K562 (cell line): ENCODE results near the gene PAX2. TPM values are rescaled to one million over a fixed set of nuclear protein-coding genes. Genes with fewer than 3 reads are reported as not detected.

Source experiments
- ATAC-seq: fragments of 200-7000 bp; cut with Tn5 transposase; 3 replicates; pipeline ENCODE4 v1.9.1; 2020; ENCODE audit warnings: moderate library complexity
- BruUV-seq: library from RNA; stranded (reverse); fragments of 400-500 nt; replicated peaks from 2 replicates; lab custom pipeline; 2021; lab: Mats Ljungman, UMichigan
- CTCF ChIA-PET: fragments of 300-600 bp; formaldehyde crosslinking; extraction: SDS; loops from one replicate; lab custom pipeline; 2021; ENCODE audit warnings: low intra/inter-chr PET ratio; lab: Yijun Ruan, JAX
- POLR2A ChIA-PET: fragments of 300-600, 350-650 bp; sonication (Branson Sonifier 250); formaldehyde crosslinking; extraction: SDS; loops from one replicate; lab custom pipeline; 2021; ENCODE audit warnings: antibody characterized with exemption, inconsistent platforms; lab: Yijun Ruan, JAX
- DNase-seq, 4 experiments: peaks; one replicate each; pipeline versions ENCODE4 v3.0.0 to v3.0.0-alpha.2; 2011 to 2018; ENCODE audit warnings: low spot score in 3 of 4, mixed read lengths in 3 of 4; ENCODE audit errors: extremely low read depth in 1 of 4
- FAIRE-seq: peaks from 2 replicates; lab custom pipeline; 2011; peaks lifted over from hg19 to GRCh38; lab: Jason Lieb, UNC
- H2AFZ ChIP-seq: 2 replicates; pipeline ENCODE4 v1.6.0; 2011; ENCODE audit warnings: low read depth, low read length, control low read depth, inconsistent platforms
- H3K27ac ChIP-seq: fragments of 200-600 bp; 3 replicates; pipeline ENCODE4 v1.8.0; 2011; ENCODE audit warnings: low read depth, mild to moderate bottlenecking, control low read depth, inconsistent platforms, low read length, moderate library complexity, mixed read lengths; ENCODE audit errors: extremely low read depth
- H3K27me3 ChIP-seq, 2 experiments: fragments of 300-600 bp in 1 of 2; 2 replicates in 1 of 2; 3 replicates in 1 of 2; pipeline versions ENCODE4 v1.6.0 to v1.8.0; 2011; ENCODE audit warnings: inconsistent platforms in 2 of 2, low read length in 2 of 2, mild to moderate bottlenecking in 1 of 2, mixed read lengths in 1 of 2, moderate library complexity in 1 of 2; ENCODE audit not compliant: control insufficient read depth in 2 of 2, insufficient read depth in 2 of 2
- H3K36me3 ChIP-seq: fragments of 300-600 bp; 3 replicates; pipeline ENCODE4 v1.8.0; 2011; ENCODE audit warnings: mild to moderate bottlenecking, low read length, inconsistent platforms; ENCODE audit not compliant: control insufficient read depth, insufficient read depth
- H3K4me1 ChIP-seq, 2 experiments: fragments of 200-600 bp in 1 of 2; replicated peaks in 1 of 2; 2 replicates in 1 of 2; 3 replicates in 1 of 2; pipeline versions ENCODE4 v1.5.1 to v1.8.0; 2011; ENCODE audit warnings: inconsistent platforms in 2 of 2, low read length in 2 of 2, mild to moderate bottlenecking in 1 of 2, mixed read lengths in 1 of 2, moderate library complexity in 1 of 2; ENCODE audit not compliant: control insufficient read depth in 2 of 2, insufficient read depth in 2 of 2
- H3K4me2 ChIP-seq: 2 replicates; pipeline ENCODE4 v1.6.1; 2011; ENCODE audit warnings: low read length, control low read depth, inconsistent platforms, mixed read lengths; ENCODE audit not compliant: insufficient read depth
- H3K4me3 ChIP-seq: fragments of 200-600 bp; sonication (generic), shearing (Covaris generic); 2 replicates; pipeline ENCODE4 v1.5.1; 2016; ENCODE audit warnings: control low read depth, inconsistent platforms
- H3K79me2 ChIP-seq: fragments of 200-600 bp; 3 replicates; pipeline ENCODE4 v1.8.0; 2011; ENCODE audit warnings: low read length, inconsistent platforms; ENCODE audit not compliant: control insufficient read depth, insufficient read depth
- H3K9ac ChIP-seq, 2 experiments: 2 replicates each; pipeline versions ENCODE4 v1.6.0 to v1.6.1; 2011; ENCODE audit warnings: low read depth in 2 of 2, low read length in 2 of 2, control low read depth in 1 of 2, inconsistent platforms in 1 of 2, mild to moderate bottlenecking in 1 of 2, mixed read lengths in 1 of 2; ENCODE audit not compliant: insufficient read depth in 1 of 2
- H3K9me1 ChIP-seq: one replicate; pipeline ENCODE4 v1.6.0; 2011; ENCODE audit warnings: inconsistent platforms, mild to moderate bottlenecking, low read length, moderate library complexity; ENCODE audit not compliant: control insufficient read depth, insufficient read depth
- H3K9me3 ChIP-seq: replicated peaks from 2 replicates; pipeline ENCODE4 v1.5.1; 2011; ENCODE audit warnings: low read depth, low read length, inconsistent platforms; ENCODE audit not compliant: control insufficient read depth, insufficient read depth
- H4K20me1 ChIP-seq: replicated peaks from 2 replicates; pipeline ENCODE4 v1.6.1; 2011; ENCODE audit warnings: low read length, inconsistent platforms, mixed read lengths; ENCODE audit not compliant: control insufficient read depth, insufficient read depth
- CTCF ChIP-seq, 3 experiments: IDR thresholded peaks in 2 of 3; conservative IDR thresholded peaks in 1 of 3; 2 replicates each; pipeline ENCODE4 v1.5.1; 2011 to 2012; ENCODE audit warnings: low read length in 3 of 3, mild to moderate bottlenecking in 3 of 3, control low read depth in 2 of 3, improper control_type of control experiment in 1 of 3, inconsistent platforms in 1 of 3, low read depth in 1 of 3, mixed read lengths in 1 of 3, moderate library complexity in 1 of 3; ENCODE audit not compliant: insufficient read depth in 2 of 3
- MEIS2 ChIP-seq: fragments of 450-650 bp; IDR thresholded peaks from 2 replicates; pipeline ENCODE4 v1.6.1; 2014; ENCODE audit warnings: mild to moderate bottlenecking; ENCODE audit not compliant: partially characterized antibody
- NFE2 ChIP-seq: IDR thresholded peaks from 2 replicates; pipeline ENCODE4 v1.6.1; 2014; ENCODE audit warnings: antibody characterized with exemption, low read depth
- PHF20 ChIP-seq: fragments of 450-650 bp; IDR thresholded peaks from 2 replicates; pipeline ENCODE4 v1.6.1; 2018; ENCODE audit not compliant: partially characterized antibody
- RAD21 ChIP-seq, 2 experiments: fragments of 250-450 bp in 1 of 2; fragments of 450-650 bp in 1 of 2; sonication (Bioruptor Pico) in 1 of 2; formaldehyde crosslinking in 1 of 2; IDR thresholded peaks in 1 of 2; conservative IDR thresholded peaks in 1 of 2; 2 replicates each; pipeline versions ENCODE4 v1.4.0 to v1.8.0; 2020 to 2022; ENCODE audit warnings: mild to moderate bottlenecking in 2 of 2, moderate library complexity in 1 of 2
- SMC3 ChIP-seq: conservative IDR thresholded peaks from 2 replicates; pipeline ENCODE4 v1.6.1; 2011; ENCODE audit warnings: low read depth, low read length, improper control_type of control experiment; ENCODE audit not compliant: insufficient read depth
- STAG1 ChIP-seq: sonication (generic); formaldehyde crosslinking; IDR thresholded peaks from 2 replicates; pipeline ENCODE4 v1.5.0; 2020; ENCODE audit warnings: missing genetic modification reagents, borderline replicate concordance
- TARDBP ChIP-seq: fragments of 450-650 bp; IDR thresholded peaks from 2 replicates; pipeline ENCODE4 v1.6.1; 2016
- WGBS: fragments of 100-300 bp; shearing (Covaris generic); methylation state at CpG from one replicate; pipeline ENCODE4 v1.1.6; 2016; ENCODE audit warnings: low coverage, mixed read lengths; ENCODE audit not compliant: insufficient coverage; ENCODE audit errors: missing lambda C conversion rate; 5-methylcytosine and 5-hydroxymethylcytosine counted together
- in situ Hi-C: fragments of 300-500 bp; cut with MboI; formaldehyde crosslinking; loops from 4 replicates; pipeline ENCODE4 v1.15.0; 2018; ENCODE audit warnings: inconsistent platforms, mixed read lengths
- intact Hi-C: fragments of 100-400 bp; cut with micrococcal nuclease; formaldehyde crosslinking; loops from 2 replicates; pipeline ENCODE4 v1.14.2; 2022
- polyA plus RNA-seq, 8 experiments: library from polyadenylated mRNA; depleted of rRNA in 4 of 8; stranded (reverse) in 5 of 8; unstranded in 3 of 8; fragments of >200 nt; fragmentation: Nextera tagmentation in 2 of 8; fragmentation: Illumina TruSeq in 1 of 8; extraction: Ambion mirVana in 2 of 8; extraction: Trizol in 1 of 8; gene quantifications; 2 replicates each; pipeline versions ENCODE4 v1.2.1 to v1.2.3, GENCODE V29; 2011 to 2014; ENCODE audit warnings: inconsistent platforms in 1 of 8, missing spikeins in 1 of 8
- total RNA-seq, 7 experiments: library from RNA; depleted of rRNA in 6 of 7; stranded (reverse); fragments of >200 nt in 6 of 7; fragmentation: Illumina TruSeq in 2 of 7; extraction: Trizol in 2 of 7; gene quantifications; 2 replicates each; pipeline versions ENCODE4 v1.2.1 to v1.2.3, GENCODE V29; 2011 to 2021; ENCODE audit warnings: low replicate concordance in 1 of 7
- TF ChIP-seq, protein P1 (sequence below), 2 experiments: fragments of 450-650 bp; formaldehyde crosslinking in 1 of 2; IDR thresholded peaks; 2 replicates each; pipeline versions ENCODE4 v1.4.0 to v1.6.1; 2014 to 2020; ENCODE audit warnings: mild to moderate bottlenecking in 2 of 2, borderline replicate concordance in 1 of 2, low read depth in 1 of 2

PAX2 gene
- total and polyA plus RNA-seq, 9 of the 15 experiments (the other 6 are each of a cell fraction or from before 2014, with no cell fraction given), result not detected

DNA sequence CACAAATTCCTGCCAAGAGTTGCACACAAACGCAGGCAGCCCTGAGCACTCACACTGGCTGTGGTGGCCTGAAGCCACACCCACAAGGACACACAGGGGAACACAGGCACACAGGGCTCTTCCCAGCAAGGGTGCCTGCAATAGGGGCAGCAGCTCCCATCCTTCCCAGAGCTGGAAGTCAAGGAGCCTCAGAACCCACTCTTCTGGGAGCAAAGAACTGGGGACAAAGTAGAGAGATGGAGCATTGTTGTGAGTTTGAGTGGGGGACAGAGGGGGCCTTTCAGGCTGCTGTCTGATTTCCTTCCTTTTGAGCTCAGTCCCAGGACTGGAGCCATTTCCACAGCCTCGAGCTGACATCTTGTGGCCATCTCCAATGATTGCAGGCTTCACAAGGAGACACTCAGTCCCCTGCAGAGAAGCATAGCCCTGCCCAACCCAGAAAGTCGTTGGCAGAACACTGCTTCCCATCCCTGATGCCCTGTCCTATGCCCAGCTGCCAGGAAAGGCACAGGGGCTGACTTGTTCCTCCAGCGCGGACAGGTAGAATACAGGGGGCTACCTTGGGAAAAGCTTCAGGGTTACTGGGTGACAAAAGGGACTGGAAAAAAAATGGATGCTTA lies 133.0 kb downstream of the PAX2 start:
- ATAC-seq (peak; percentile 92), DNase-seq (peak; percentile 45 to 66 (median 56)), FAIRE-seq (peak; percentile 82)
- ChIA-PET POLR2A (interaction anchor here (0.6 to 1.0 kb wide), 4 partner anchors 10 to 133 kb away, joined by 3 to 4 read pairs (median 3); partner anchors contain the start of gene PAX2), CTCF (interaction anchor here (0.6 to 1.5 kb wide), 6 partner anchors 207 to 540 kb away, joined by 3 to 9 read pairs (median 4); no protein-coding TSS in a partner anchor)
- Histone ChIP-seq H3K27me3 (peaks cover 5 to 22% of the 10 kb centered on the region in 2 experiments; a peak in 4 of 5 replicates), H3K9me1 (peaks cover 2% of the 10 kb centered on the region), H4K20me1 (no peaks in the 10 kb centered on the region; the same call in 1 of the 2 replicates), H2AFZ (no peak overlapping the region), H3K36me3 (no peaks in the 10 kb centered on the region), H3K9me3 (no peaks in the 10 kb centered on the region), H3K79me2 (no peaks in the 10 kb centered on the region), H3K27ac (no peak overlapping the region), H3K4me1 (peaks cover 0 to 4% of the 10 kb centered on the region in 2 experiments; a peak in 1 of 5 replicates), H3K4me2 (no peak overlapping the region), H3K4me3 (no peak overlapping the region), H3K9ac (no peak overlapping the region)
- no TSS peak for BruUV-seq
- intact Hi-C loops (loop anchor here (2.0 to 10.0 kb wide), 6 partner anchors 114 to 534 kb away; partner anchors contain the start of genes SCD and SEC31B), in situ Hi-C loops (loop anchor here (10.0 to 25.0 kb wide), 2 partner anchors 444 to 541 kb away; partner anchors contain the start of genes PKD2L1 and SCD)
- 0% methylated on average over 5 of the region's 5 CpGs for WGBS
- TF ChIP-seq CTCF (IDR thresholded peaks at IDR 0.05 in 2 of 3, conservative IDR thresholded peaks at IDR 0.05 in 1 of 3; ENCODE audit: insufficient read depth in 2 of 3, low read depth in 1 of 3, low read length in 3 of 3) (peak; percentile 65 to 73 (median 71)), SMC3 (peak; percentile 61; the same call in 1 of the 2 replicates), RAD21 (CRISPR knock-in tag; conservative IDR thresholded peaks at IDR 0.05 in 1 of 2, IDR thresholded peaks at IDR 0.05 in 1 of 2) (peak; percentile 45 to 73), STAG1 (CRISPR knock-in tag) (peak; percentile 62; the same call in 1 of the 2 replicates), TARDBP (no peak), NFE2 (no peak), MEIS2 (no peak), PHF20 (no peak)
- TF ChIP-seq, protein P1, sequence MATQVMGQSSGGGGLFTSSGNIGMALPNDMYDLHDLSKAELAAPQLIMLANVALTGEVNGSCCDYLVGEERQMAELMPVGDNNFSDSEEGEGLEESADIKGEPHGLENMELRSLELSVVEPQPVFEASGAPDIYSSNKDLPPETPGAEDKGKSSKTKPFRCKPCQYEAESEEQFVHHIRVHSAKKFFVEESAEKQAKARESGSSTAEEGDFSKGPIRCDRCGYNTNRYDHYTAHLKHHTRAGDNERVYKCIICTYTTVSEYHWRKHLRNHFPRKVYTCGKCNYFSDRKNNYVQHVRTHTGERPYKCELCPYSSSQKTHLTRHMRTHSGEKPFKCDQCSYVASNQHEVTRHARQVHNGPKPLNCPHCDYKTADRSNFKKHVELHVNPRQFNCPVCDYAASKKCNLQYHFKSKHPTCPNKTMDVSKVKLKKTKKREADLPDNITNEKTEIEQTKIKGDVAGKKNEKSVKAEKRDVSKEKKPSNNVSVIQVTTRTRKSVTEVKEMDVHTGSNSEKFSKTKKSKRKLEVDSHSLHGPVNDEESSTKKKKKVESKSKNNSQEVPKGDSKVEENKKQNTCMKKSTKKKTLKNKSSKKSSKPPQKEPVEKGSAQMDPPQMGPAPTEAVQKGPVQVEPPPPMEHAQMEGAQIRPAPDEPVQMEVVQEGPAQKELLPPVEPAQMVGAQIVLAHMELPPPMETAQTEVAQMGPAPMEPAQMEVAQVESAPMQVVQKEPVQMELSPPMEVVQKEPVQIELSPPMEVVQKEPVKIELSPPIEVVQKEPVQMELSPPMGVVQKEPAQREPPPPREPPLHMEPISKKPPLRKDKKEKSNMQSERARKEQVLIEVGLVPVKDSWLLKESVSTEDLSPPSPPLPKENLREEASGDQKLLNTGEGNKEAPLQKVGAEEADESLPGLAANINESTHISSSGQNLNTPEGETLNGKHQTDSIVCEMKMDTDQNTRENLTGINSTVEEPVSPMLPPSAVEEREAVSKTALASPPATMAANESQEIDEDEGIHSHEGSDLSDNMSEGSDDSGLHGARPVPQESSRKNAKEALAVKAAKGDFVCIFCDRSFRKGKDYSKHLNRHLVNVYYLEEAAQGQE (IDR thresholded peaks at IDR 0.05; ENCODE audit: borderline replicate concordance), result peak; percentile 41; the same call in 1 of the 2 replicates
- TF ChIP-seq, protein P1 (CRISPR knock-in tag; IDR thresholded peaks at IDR 0.05; ENCODE audit: low read depth), result no peak
